Measurements from ENCODE around the gene TET2. TPM values are rescaled to one million over a fixed set of nuclear protein-coding genes. Genes with fewer than 3 reads are reported as not detected.

Gene TET2
- total RNA-seq, 3 donors from 2014 or later: 29.0 to 36.3 (median 31.0) TPM

GRCh38 chr4:105184316-105184980 lies 37.8 kb downstream of the TET2 start:
- ATAC-seq (peak; percentile 71), DNase-seq (no peak)
- intact Hi-C loops (cut with DNase I, micrococcal nuclease): no loop called here
- Histone ChIP-seq H3K4me3 (no peak overlapping the region), H3K36me3 (ENCODE audit: low read depth) (no peaks in the 10 kb centered on the region), H3K9me3 (no peaks in the 10 kb centered on the region), H3K4me1 (ENCODE audit: low read depth) (peaks cover 12% of the 10 kb centered on the region)
- TF ChIP-seq CTCF (IDR thresholded peaks at IDR 0.05): no peak

- TF ChIP-seq CTCF (IDR thresholded peaks at IDR 0.05): no peak
- Histone ChIP-seq H3K36me3 (ENCODE audit: low read depth) (no peaks in the 10 kb centered on the region), H3K4me3 (no peak overlapping the region), H3K4me1 (ENCODE audit: low read depth) (peaks cover 20% of the 10 kb centered on the region), H3K9me3 (no peaks in the 10 kb centered on the region)
- intact Hi-C loops (cut with DNase I, micrococcal nuclease): no loop called here
- no peak for DNase-seq
- ATAC-seq: no peak
Measured at GRCh38 chr4:105186701-105187161, 40.1 kb downstream of the TET2 start.

GRCh38 chr4:105189855-105190650 lies 43.4 kb downstream of the TET2 start:
- H3K4me1 ChIP-seq (ENCODE audit: low read depth): peaks cover 21% of the 10 kb centered on the region
- TF ChIP-seq CTCF (IDR thresholded peaks at IDR 0.05): no peak
- intact Hi-C loops (cut with DNase I, micrococcal nuclease): no loop called here

GRCh38 chr4:105191621-105192210 lies 45.0 kb downstream of the TET2 start:
- Histone ChIP-seq H3K4me3 (no peak overlapping the region), H3K9me3 (no peaks in the 10 kb centered on the region), H3K36me3 (ENCODE audit: low read depth) (no peaks in the 10 kb centered on the region), H3K4me1 (ENCODE audit: low read depth) (peaks cover 26% of the 10 kb centered on the region)
- DNase-seq (no peak), ATAC-seq (peak; percentile 21)
- intact Hi-C loops (cut with DNase I, micrococcal nuclease): no loop called here
- no peak for TF ChIP-seq CTCF (IDR thresholded peaks at IDR 0.05)

More at GRCh38 chr4:105189855-105190650, 43.4 kb downstream of the TET2 start:
- H3K36me3 ChIP-seq (ENCODE audit: low read depth): no peaks in the 10 kb centered on the region
- no peaks in the 10 kb centered on the region for H3K9me3 ChIP-seq
- DNase-seq (no peak), ATAC-seq (peak; percentile 37)
- no peak overlapping the region for H3K4me3 ChIP-seq

GRCh38 chr4:105192474-105192873 lies 45.8 kb downstream of the TET2 start:
- DNase-seq (no peak), ATAC-seq (no peak)
- H3K9me3 ChIP-seq: no peaks in the 10 kb centered on the region
- intact Hi-C loops (cut with DNase I, micrococcal nuclease): no loop called here
- no peaks in the 10 kb centered on the region for H3K36me3 ChIP-seq (ENCODE audit: low read depth)
- H3K4me1 ChIP-seq (ENCODE audit: low read depth): peaks cover 29% of the 10 kb centered on the region
- TF ChIP-seq CTCF (IDR thresholded peaks at IDR 0.05): no peak
- no peak overlapping the region for H3K4me3 ChIP-seq
